BE2C (cell line): ENCODE results near the gene DLX6.

Experiments used
- DNase-seq: peaks from one replicate; pipeline ENCODE4 v3.0.0-alpha.2; 2020
- H3K27me3 ChIP-seq: fragments of 250-450 bp; sonication (Bioruptor Pico); 2 replicates; pipeline ENCODE4 v1.5.1; 2020; ENCODE audit warnings: mild to moderate bottlenecking
- H3K36me3 ChIP-seq: fragments of 250-450 bp; sonication (Bioruptor Pico); 2 replicates; pipeline ENCODE4 v1.5.1; 2020; ENCODE audit warnings: mild to moderate bottlenecking
- H3K4me1 ChIP-seq: fragments of 250-450 bp; sonication (Bioruptor Pico); 2 replicates; pipeline ENCODE4 v1.5.1; 2020
- H3K4me3 ChIP-seq: 2 replicates; pipeline ENCODE4 v1.5.1; 2011; ENCODE audit warnings: low read depth, low read length
- H3K9me3 ChIP-seq: fragments of 250-450 bp; sonication (Bioruptor Pico); 2 replicates; pipeline ENCODE4 v1.5.1; 2020
- CTCF ChIP-seq: IDR thresholded peaks from 2 replicates; pipeline ENCODE4 v1.5.1; 2012; ENCODE audit warnings: mild to moderate bottlenecking, low read depth, low read length

The DLX6 gene

GRCh38 chr7:96997512-96998032 is 7.8 kb upstream of the DLX6 start:
- TF ChIP-seq CTCF: no peak
- H3K4me3 ChIP-seq: no peak overlapping the region
- H3K9me3 ChIP-seq: no peaks in the 10 kb centered on the region
- no peak for DNase-seq
- no peaks in the 10 kb centered on the region for H3K36me3 ChIP-seq
- H3K27me3 ChIP-seq: no peaks in the 10 kb centered on the region
- H3K4me1 ChIP-seq: no peaks in the 10 kb centered on the region

GRCh38 chr7:96998333-96998732 is 7.0 kb upstream of the DLX6 start:
- no peaks in the 10 kb centered on the region for H3K27me3 ChIP-seq
- no peak for TF ChIP-seq CTCF
- no peaks in the 10 kb centered on the region for H3K36me3 ChIP-seq
- no peak overlapping the region for H3K4me3 ChIP-seq
- no peak for DNase-seq
- no peaks in the 10 kb centered on the region for H3K4me1 ChIP-seq
- H3K9me3 ChIP-seq: no peaks in the 10 kb centered on the region

GRCh38 chr7:96998744-96999143 is 6.6 kb upstream of the DLX6 start:
- Histone ChIP-seq H3K27me3 (no peaks in the 10 kb centered on the region), H3K36me3 (no peaks in the 10 kb centered on the region), H3K9me3 (no peaks in the 10 kb centered on the region), H3K4me1 (no peaks in the 10 kb centered on the region), H3K4me3 (no peak overlapping the region)
- no peak for DNase-seq
- no peak for TF ChIP-seq CTCF

- no peak for TF ChIP-seq CTCF
- DNase-seq: no peak
- no peaks in the 10 kb centered on the region for H3K36me3 ChIP-seq
- H3K27me3 ChIP-seq: no peaks in the 10 kb centered on the region
- no peaks in the 10 kb centered on the region for H3K9me3 ChIP-seq
- no peaks in the 10 kb centered on the region for H3K4me1 ChIP-seq
- H3K4me3 ChIP-seq: no peak overlapping the region
These were observed 4.1 kb upstream of the DLX6 start for GRCh38 chr7:97001221-97001620.

GRCh38 chr7:97001656-97002554 is 3.4 kb upstream of the DLX6 start:
- no peak for DNase-seq
- H3K9me3 ChIP-seq: no peaks in the 10 kb centered on the region
- no peaks in the 10 kb centered on the region for H3K4me1 ChIP-seq
- no peak for TF ChIP-seq CTCF
- H3K36me3 ChIP-seq: no peaks in the 10 kb centered on the region
- H3K27me3 ChIP-seq: no peaks in the 10 kb centered on the region
- H3K4me3 ChIP-seq: no peak overlapping the region
